SH-SY5Y (cell line): ENCODE results near the gene PTPRT.

ENCODE experiments used
- GATA2 ChIP-seq: IDR thresholded peaks from 2 replicates; pipeline ENCODE4 v1.6.1; 2011; ENCODE audit warnings: mild to moderate bottlenecking, low read depth, low read length
- GATA3 ChIP-seq: IDR thresholded peaks from 2 replicates; pipeline ENCODE4 v1.6.1; 2011; ENCODE audit warnings: low read depth, mild to moderate bottlenecking, low read length, moderate library complexity

DNA sequence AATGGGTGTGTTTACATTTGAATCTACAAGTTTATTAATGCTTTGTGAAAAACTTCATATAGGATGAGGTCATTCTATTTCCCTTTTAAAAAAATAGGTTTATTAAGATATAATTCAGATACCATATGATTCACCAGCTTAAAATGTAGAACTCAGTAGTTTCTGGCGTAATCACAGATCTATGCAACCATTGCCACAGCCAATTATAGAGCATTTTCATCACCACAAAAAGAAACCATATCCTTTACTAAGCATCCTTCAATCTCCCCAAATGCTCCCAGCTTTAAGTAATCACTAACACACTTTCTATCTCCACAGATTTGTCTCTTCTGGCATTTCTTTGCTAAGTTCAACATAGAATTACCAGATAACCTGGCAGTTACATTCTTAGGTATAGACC is 137.2 kb downstream of the PTPRT start:
- TF ChIP-seq GATA2 (no peak), GATA3 (no peak)
